NCI-H1092 (cell line): ENCODE measurements around the gene CSNK1D.

Source experiments
- DNase-seq: peaks from one replicate; lab custom pipeline; 2025; lab: John Stamatoyannopoulos, UW

The CSNK1D gene

DNA sequence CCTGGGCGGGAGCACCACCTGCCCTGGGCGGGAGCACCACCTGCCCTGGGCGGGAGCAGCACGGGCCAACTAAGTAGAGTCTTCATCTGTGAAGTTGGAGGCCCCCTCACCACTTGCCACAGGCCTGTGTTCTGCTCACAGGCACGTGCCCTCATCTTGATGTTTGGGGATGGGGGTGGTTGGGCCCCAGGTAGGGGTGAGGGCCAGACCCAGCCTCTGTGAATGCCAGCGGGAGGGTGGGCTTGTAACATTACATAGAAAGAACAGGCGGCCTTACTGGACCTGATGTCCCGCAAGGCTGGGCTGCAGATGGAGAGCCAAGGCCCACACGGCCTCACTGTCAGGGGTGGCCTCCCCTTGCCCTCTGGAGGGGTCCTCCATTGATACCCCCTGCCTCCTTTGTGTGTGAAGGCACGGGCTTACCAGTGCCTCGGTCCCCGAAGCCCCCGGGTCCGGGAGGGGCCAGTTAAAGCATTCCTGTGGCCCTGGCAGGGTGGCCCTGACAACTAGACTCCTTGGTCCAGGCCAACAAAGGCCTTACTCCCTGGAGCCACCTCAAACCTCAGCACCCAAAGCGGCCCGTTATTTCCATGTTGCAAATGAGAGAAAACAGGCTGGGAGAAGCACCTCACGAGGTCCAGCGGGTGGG is 45.7 kb downstream of the CSNK1D start:
- DNase-seq: no peak

GRCh38 chr17:82226809-82227628 is 46.5 kb downstream of the CSNK1D start:
- DNase-seq: no peak

DNA sequence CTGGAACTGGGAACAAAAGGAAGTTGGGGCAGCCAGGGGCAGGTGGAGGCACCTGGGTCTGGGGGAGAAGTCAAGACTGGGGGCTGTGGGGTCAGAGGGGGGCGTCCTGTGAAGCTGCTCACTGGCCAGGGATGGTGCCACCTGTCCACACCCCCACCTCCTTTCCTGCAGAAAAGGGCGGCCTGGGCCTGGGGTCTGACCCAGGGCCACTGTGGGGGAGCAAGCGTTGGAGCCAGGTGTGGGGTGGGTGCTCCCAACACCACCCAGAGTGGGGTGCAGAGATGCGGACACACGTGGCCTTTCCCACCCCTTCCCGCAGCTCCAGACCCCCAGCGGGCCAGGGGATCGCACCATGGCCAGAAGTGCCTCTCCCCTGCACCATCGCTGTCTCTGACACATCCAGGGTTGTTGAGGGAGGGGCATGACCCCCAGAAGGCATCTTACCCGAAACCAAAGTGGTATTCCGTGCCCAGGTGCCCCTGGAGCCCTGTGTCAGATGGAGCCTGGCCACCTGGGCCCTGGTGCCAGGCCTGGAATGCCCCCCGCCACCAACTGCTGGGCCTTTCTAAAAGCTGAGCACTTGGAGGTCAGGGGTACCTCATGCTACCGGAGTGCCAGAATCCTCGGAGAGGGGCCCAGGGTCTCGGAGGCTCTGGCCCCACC is 47.2 kb downstream of the CSNK1D start:
- no peak for DNase-seq

DNA sequence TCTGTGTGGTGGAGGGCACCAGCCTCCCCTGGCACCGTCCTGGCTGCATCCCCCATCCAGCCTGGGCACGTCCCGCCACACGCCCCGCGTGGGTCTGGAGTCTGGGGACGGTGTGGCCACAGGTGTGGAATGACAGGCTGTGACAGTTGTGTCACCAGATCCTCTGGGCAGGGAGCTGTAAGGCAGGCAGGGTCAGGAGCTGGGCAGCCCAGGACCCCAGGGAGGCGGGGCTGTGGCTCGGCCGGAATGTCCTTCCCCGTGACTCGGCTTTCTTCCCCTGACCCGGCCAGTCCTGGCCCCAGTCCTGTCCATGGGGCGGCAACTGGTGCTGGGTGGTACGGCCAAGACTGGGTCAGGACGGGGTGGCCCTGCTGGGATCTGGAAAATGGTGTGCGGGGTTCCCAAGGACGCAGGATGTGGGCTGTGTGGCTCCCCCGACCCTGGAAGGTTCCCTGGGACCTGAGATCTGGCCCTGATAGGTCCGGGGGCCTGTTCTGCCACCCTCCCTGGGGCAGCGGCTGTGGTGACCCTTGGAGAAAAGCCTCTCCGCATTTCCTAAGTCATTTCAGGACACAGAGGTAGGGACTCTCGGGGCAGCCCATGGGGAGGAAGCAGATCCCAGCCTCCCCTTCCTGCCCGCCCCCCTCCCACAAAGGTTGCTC is 48.0 kb downstream of the CSNK1D start:
- no peak for DNase-seq

GRCh38 chr17:82224666-82225065 is 48.8 kb downstream of the CSNK1D start:
- no peak for DNase-seq

GRCh38 chr17:82223517-82223916 is 50.0 kb downstream of the CSNK1D start:
- DNase-seq: no peak

DNA sequence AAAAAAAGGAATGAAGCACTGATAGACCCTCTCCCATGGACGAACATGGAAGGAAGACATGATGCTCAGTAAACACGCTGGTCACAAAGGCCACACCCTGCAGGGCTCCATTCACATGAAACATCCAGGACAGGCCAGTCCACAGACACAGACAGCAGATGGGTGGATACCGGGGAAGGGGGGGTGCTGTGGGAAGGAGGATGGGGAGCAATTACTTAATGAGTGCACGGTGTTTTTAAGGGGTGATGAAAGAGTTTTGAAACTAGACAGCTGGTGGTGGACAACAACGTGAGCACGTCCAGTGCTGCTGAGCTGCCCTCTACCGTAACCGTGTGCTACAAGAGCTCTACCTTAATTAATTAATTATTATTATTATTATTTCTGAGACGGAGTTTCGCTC is 50.7 kb downstream of the CSNK1D start:
- DNase-seq: no peak

DNA sequence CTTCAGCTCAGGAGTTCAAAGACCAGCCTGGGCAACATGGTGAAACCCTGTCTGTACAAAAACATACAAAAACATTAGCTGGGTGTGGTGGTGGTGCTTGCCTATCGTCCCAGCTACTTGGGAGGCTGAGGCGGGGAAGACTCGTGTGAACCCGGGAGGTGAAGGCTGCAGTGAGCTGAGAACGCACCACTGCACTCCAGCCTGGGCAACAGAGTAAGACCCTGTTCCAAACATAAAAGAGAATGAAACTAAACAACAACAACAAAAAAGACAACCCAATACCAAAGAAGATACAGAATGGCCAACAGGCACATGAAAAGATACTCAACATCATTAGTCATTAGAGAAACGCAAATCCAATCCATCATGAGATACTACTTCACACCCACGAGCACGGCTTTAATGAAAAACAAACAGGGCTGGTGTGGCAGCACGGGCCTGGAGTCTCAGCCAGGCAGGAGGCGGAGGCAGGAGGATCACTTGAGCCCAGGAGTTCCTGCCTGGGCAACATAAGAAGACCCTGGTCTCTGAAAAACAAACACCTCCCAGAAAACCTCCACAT is 52.1 kb downstream of the CSNK1D start:
- DNase-seq: no peak

- no peak for DNase-seq
Observed at GRCh38 chr17:82219753-82220709, 53.5 kb downstream of the CSNK1D start.

DNA sequence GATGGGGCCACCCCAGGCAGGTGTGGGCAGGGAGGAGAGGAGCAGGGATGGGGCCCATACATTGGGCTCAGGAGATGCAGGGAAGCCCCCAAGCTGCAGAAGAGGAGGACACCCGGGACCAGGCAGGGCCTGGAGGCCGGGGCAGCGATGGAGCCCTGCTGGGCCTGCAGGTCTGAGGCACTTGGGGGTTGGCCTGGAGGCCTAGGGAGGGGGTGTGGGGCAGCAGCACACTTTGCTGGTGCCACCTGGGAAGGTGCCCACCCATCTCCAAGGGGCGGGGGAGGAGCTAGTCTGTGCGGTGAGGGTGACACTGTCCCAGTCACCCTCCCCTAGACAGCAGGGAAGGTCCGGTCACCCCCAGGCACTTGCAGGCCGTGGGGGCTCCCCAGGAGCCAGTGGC is 54.4 kb downstream of the CSNK1D start:
- DNase-seq: no peak

DNA sequence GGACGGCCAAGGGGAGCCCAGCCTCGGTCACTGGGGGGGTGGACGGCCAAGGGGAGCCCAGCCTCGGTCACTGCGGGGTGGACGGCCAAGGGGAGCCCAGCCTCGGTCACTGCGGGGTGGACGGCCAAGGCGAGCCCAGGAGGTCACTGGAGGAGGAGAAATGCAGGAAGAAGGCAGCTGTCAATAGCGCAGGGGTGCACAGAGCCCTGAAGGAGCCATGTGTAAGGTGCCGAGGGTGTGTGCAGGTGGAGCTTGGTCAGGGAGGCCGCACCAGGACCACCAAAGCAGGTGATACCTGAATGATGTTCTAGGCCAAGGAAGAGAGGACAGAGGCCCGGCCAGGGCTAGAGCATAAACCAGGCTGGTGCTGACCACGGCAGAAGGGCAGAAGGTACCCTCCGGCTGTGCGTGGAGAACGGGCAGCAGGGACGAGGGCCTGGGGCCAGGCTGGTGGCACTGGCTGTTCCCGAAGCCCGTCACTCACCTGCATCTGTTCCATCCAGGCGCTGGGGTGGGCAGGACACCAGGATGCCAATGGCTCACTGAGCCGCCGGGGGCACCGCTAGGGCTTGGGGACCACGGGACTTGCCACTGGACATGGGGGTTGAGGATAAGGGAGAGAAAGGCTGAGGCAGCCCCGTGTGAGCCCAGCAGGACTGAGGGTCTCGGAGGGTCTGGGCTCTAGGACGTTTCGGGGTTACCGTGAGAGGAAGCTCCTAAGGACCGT is 55.0 kb downstream of the CSNK1D start:
- DNase-seq: no peak

GRCh38 chr17:82217530-82218204 is 55.8 kb downstream of the CSNK1D start:
- DNase-seq: no peak

DNA sequence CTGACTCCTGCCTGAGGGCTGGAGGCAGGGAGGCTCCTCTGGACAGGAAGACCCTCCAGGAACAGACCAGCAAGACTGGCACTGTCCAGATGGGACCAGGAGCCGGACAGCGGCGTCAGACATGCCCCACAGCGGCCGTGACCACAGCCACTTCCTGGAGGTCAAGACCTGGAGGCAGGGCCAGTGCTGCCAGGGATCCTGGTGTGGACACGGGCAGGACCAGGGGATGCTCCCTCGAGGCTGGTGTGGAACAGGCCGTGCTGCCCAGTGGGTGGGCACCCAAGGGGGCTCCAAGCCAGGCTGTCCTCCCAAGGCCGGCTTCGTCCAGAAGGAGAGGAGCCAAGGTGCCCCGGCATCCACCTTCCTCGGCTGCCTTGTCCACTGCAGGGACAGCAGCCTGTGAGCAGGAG is 56.4 kb downstream of the CSNK1D start:
- no peak for DNase-seq

GRCh38 chr17:82216301-82217119 is 57.0 kb downstream of the CSNK1D start:
- DNase-seq: no peak

GRCh38 chr17:82215972-82216300 is 57.6 kb downstream of the CSNK1D start:
- no peak for DNase-seq

DNA sequence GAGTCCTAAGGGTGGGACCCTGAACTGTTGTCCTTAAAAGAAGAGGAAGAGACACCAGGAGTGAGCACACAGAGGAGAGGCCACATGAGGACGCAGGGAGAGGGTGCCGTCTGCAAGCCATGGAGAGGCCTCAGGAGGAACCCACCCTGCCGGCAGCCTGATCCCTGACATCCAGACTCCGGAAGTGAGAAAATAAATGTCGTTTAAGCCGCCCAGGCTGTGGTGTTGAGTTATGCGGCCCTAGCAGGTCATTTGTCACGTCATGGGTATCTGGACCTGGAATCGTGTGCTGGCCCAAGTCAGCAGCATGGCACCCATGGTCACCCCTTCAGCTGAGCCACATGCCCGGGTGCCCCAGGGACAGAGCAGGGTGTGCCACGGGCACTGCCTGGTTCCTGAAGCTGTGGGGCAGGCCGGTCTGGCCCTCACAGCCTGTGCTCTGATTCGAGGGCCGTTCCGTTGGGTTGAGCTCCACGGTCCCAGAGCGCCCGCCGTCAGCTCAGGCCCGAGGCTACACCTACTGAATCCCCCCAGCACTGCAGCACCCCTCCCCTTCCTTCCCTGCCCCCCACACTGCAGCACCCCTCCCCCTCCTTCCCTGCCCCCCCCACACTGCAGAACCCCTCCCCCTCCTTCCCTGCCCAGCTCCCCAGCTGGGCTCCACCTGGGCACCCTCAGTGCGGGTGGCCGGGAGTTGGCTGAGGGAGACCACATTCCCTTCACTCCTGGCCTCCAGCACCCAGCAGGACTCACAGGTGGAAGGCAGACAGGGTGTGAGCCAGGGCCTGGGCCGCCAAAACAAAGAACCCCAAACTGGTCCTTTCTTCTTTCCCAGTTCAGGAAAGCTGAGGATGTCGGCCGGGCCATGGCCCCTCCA is 58.2 kb downstream of the CSNK1D start:
- no peak for DNase-seq

- DNase-seq: no peak
Observed at GRCh38 chr17:82214012-82214628, 59.4 kb downstream of the CSNK1D start.
